SK-N-SH (cell line): ENCODE results near the gene LSP1. TPM values are rescaled to one million over a fixed set of nuclear protein-coding genes. Genes with fewer than 3 reads are reported as not detected.
"Not testable (repeated sequence)": the region's sequence is repeated elsewhere in the genome, so short reads cannot be mapped to it uniquely, and the experiment has no call there.

Source experiments
- CTCF ChIA-PET: fragments of 300-600, 350-600 bp; formaldehyde crosslinking; extraction: SDS; loops from one replicate; lab custom pipeline; 2021; lab: Yijun Ruan, JAX
- POLR2A ChIA-PET: fragments of 350-600 bp; sonication (Branson Sonifier 250); formaldehyde crosslinking; extraction: SDS; loops from one replicate; lab custom pipeline; 2020; ENCODE audit warnings: antibody characterized with exemption, inconsistent platforms; lab: Yijun Ruan, JAX
- DNase-seq: peaks from one replicate; pipeline ENCODE4 v3.0.0; 2012
- H2AFZ ChIP-seq: fragments of 200-600 bp; sonication (generic); 2 replicates; pipeline ENCODE4 v1.8.1; 2016; ENCODE audit warnings: antibody characterized with exemption, mild to moderate bottlenecking, low read depth
- H3F3A ChIP-seq: fragments of 200-600 bp; sonication (generic); replicated peaks from 2 replicates; pipeline ENCODE3; 2016; ENCODE audit warnings: antibody characterized with exemption, mild to moderate bottlenecking; ENCODE audit not compliant: insufficient read depth
- H3K27ac ChIP-seq, 2 experiments: fragments of 200-500 bp in 1 of 2; fragments of 200-600 bp in 1 of 2; sonication (Bioruptor generic) in 1 of 2; sonication (generic), shearing (Covaris generic) in 1 of 2; 2 replicates each; pipeline versions ENCODE4 v1.5.1 to v1.6.1; 2014 to 2016; ENCODE audit warnings: low read depth in 2 of 2, inconsistent platforms in 1 of 2, low read length in 1 of 2, mild to moderate bottlenecking in 1 of 2, mixed read lengths in 1 of 2
- H3K27me3 ChIP-seq: fragments of 200-600 bp; sonication (generic), shearing (Covaris generic); 2 replicates; pipeline ENCODE4 v1.6.1; 2016; ENCODE audit warnings: mixed run types; ENCODE audit not compliant: insufficient read depth
- H3K36me3 ChIP-seq, 2 experiments: fragments of 200-500 bp in 1 of 2; fragments of 200-600 bp in 1 of 2; sonication (Bioruptor generic) in 1 of 2; sonication (generic) in 1 of 2; replicated peaks in 1 of 2; 2 replicates each; pipeline versions ENCODE3 to v1.5.1; 2014 to 2016; ENCODE audit warnings: low read length in 1 of 2, mild to moderate bottlenecking in 1 of 2; ENCODE audit not compliant: insufficient read depth in 2 of 2, control insufficient read depth in 1 of 2
- H3K4me1 ChIP-seq, 2 experiments: fragments of 200-500 bp in 1 of 2; fragments of 200-600 bp in 1 of 2; sonication (Bioruptor generic) in 1 of 2; sonication (generic), shearing (Covaris generic) in 1 of 2; 2 replicates each; pipeline versions ENCODE4 v1.5.1 to v1.6.1; 2014 to 2016; ENCODE audit warnings: low read depth in 1 of 2, low read length in 1 of 2, mixed run types in 1 of 2; ENCODE audit not compliant: insufficient read depth in 2 of 2, control insufficient read depth in 1 of 2
- H3K4me2 ChIP-seq: fragments of 200-600 bp; sonication (generic), shearing (Covaris generic); 2 replicates; pipeline ENCODE4 v1.6.1; 2017; ENCODE audit warnings: mixed run types
- H3K4me3 ChIP-seq, 2 experiments: fragments of 200-500 bp in 1 of 2; fragments of 200-600 bp in 1 of 2; sonication (Bioruptor generic) in 1 of 2; sonication (generic), shearing (Covaris generic) in 1 of 2; 2 replicates each; pipeline versions ENCODE4 v1.5.1 to v1.8.1; 2014 to 2016; ENCODE audit warnings: low read depth in 2 of 2, inconsistent platforms in 1 of 2, low read length in 1 of 2, mild to moderate bottlenecking in 1 of 2, mixed read lengths in 1 of 2, moderate library complexity in 1 of 2
- H3K79me2 ChIP-seq: fragments of 200-600 bp; sonication (generic); 2 replicates; pipeline ENCODE4 v1.8.1; 2017; ENCODE audit warnings: mild to moderate bottlenecking; ENCODE audit not compliant: insufficient read depth
- H3K9ac ChIP-seq: fragments of 200-600 bp; sonication (generic); 2 replicates; pipeline ENCODE4 v1.6.1; 2017; ENCODE audit warnings: mixed run types
- H3K9me2 ChIP-seq: fragments of 200-600 bp; sonication (generic); 2 replicates; pipeline ENCODE4 v1.6.1; 2017; ENCODE audit warnings: mixed run types
- H3K9me3 ChIP-seq: fragments of 200-600 bp; sonication (generic); 2 replicates; pipeline ENCODE4 v1.6.1; 2017; ENCODE audit warnings: mixed run types, mild to moderate bottlenecking, moderate library complexity
- H4K20me1 ChIP-seq: fragments of 200-600 bp; sonication (generic); 2 replicates; pipeline ENCODE4 v1.6.1; 2017; ENCODE audit warnings: mild to moderate bottlenecking, mixed run types; ENCODE audit not compliant: insufficient read depth
- CHD2 ChIP-seq: fragments of 150-350 bp; IDR thresholded peaks from 2 replicates; pipeline ENCODE4 v1.6.1; 2018; ENCODE audit warnings: low read length; ENCODE audit not compliant: partially characterized antibody
- ELF1 ChIP-seq: IDR thresholded peaks from 2 replicates; pipeline ENCODE4 v1.4.0; 2012
- EP300 ChIP-seq, 2 experiments: IDR thresholded peaks; 2 replicates each; pipeline versions ENCODE4 v1.4.0 to v1.6.1; 2012; ENCODE audit warnings: borderline replicate concordance in 1 of 2, low read depth in 1 of 2, low read length in 1 of 2
- GABPA ChIP-seq: IDR thresholded peaks from 2 replicates; pipeline ENCODE4 v1.4.0; 2012; ENCODE audit warnings: low read depth, mild to moderate bottlenecking
- MEF2A ChIP-seq: IDR thresholded peaks from 2 replicates; pipeline ENCODE4 v1.4.0; 2012; ENCODE audit warnings: low read depth, borderline replicate concordance
- MXI1 ChIP-seq: IDR thresholded peaks from 2 replicates; pipeline ENCODE4 v1.6.1; 2012; ENCODE audit warnings: mild to moderate bottlenecking, low read depth, low read length, improper control_type of control experiment
- NFIC ChIP-seq: IDR thresholded peaks from 2 replicates; pipeline ENCODE4 v1.4.0; 2012; ENCODE audit warnings: borderline replicate concordance
- NRF1 ChIP-seq: IDR thresholded peaks from 2 replicates; pipeline ENCODE4 v1.6.1; 2012; ENCODE audit warnings: low read depth, mild to moderate bottlenecking, low read length
- POLR2AphosphoS5 ChIP-seq: IDR thresholded peaks from 2 replicates; pipeline ENCODE4 v1.6.1; 2012; ENCODE audit warnings: low read depth, low read length
- RCOR1 ChIP-seq: fragments of 150-350 bp; IDR thresholded peaks from 2 replicates; pipeline ENCODE4 v1.6.1; 2017; ENCODE audit warnings: antibody characterized with exemption, low read length
- RFX5 ChIP-seq: IDR thresholded peaks from 2 replicates; pipeline ENCODE4 v1.6.1; 2012; ENCODE audit warnings: mild to moderate bottlenecking, improper control_type of control experiment, low read length
- RXRA ChIP-seq: IDR thresholded peaks from 2 replicates; pipeline ENCODE4 v1.4.0; 2012; ENCODE audit warnings: low read depth, mild to moderate bottlenecking, borderline replicate concordance
- TAF1 ChIP-seq: IDR thresholded peaks from 2 replicates; pipeline ENCODE4 v1.6.1; 2012; ENCODE audit warnings: low read depth, mild to moderate bottlenecking, low read length, moderate library complexity, borderline replicate concordance
- TCF12 ChIP-seq: IDR thresholded peaks from 2 replicates; pipeline ENCODE4 v1.4.0; 2012
- TEAD4 ChIP-seq: IDR thresholded peaks from 2 replicates; pipeline ENCODE4 v1.4.0; 2012; ENCODE audit warnings: mild to moderate bottlenecking, borderline replicate concordance; ENCODE audit not compliant: insufficient read depth
- ZBTB33 ChIP-seq: IDR thresholded peaks from 2 replicates; pipeline ENCODE4 v1.4.0; 2012; ENCODE audit warnings: low read depth, borderline replicate concordance
- WGBS: methylation state at CpG from one replicate; pipeline ENCODE4 v1.1.6; 2017; ENCODE audit warnings: low lambda C conversion rate; 5-methylcytosine and 5-hydroxymethylcytosine counted together
- polyA plus RNA-seq, 3 experiments: library from polyadenylated mRNA; depleted of rRNA; stranded (reverse); fragments of >200 nt; gene quantifications; 2 replicates each; pipeline ENCODE4 v1.2.3, GENCODE V29; 2012

The LSP1 gene
- polyA plus RNA-seq, 1 of the 3 experiments (the other 2 are of a cell fraction) = 0.38 TPM

- H3K36me3 ChIP-seq = no peaks in the 10 kb centered on the region
- ChIA-PET CTCF (interaction anchor here (1.3 to 2.3 kb wide), 4 partner anchors 10 to 213 kb away, joined by 3 to 14 read pairs (median 5); no protein-coding TSS in a partner anchor), POLR2A (no interaction called here)
- peak; percentile 42 for DNase-seq
- H3K9me3 ChIP-seq = no peaks in the 10 kb centered on the region
- TF ChIP-seq ELF1 (no peak), MXI1 (no peak), RCOR1 (no peak), RXRA (no peak), CHD2 (no peak)
- peaks cover 0 to 18% of the 10 kb centered on the region in 2 experiments; a peak in 1 of 4 replicates for H3K4me1 ChIP-seq
- no peak overlapping the region for H3K4me3 ChIP-seq
- no peak overlapping the region for H3K4me2 ChIP-seq
- no peaks in the 10 kb centered on the region for H4K20me1 ChIP-seq
- H3K9ac ChIP-seq = no peak overlapping the region
- H3K27me3 ChIP-seq = no peaks in the 10 kb centered on the region
- H3F3A ChIP-seq = no peaks in the 10 kb centered on the region
- no peaks in the 10 kb centered on the region for H3K9me2 ChIP-seq
- no peaks in the 10 kb centered on the region for H3K79me2 ChIP-seq
- no peak overlapping the region; a peak in 1 of 4 replicates for H3K27ac ChIP-seq
- no peak overlapping the region for H2AFZ ChIP-seq
- WGBS = 78% methylated on average over 20 of the region's 27 CpGs
Observed at GRCh38 chr11:1938343-1939005, 85.6 kb downstream of the LSP1 start.

GRCh38 chr11:1939006-1939625 lies 86.2 kb downstream of the LSP1 start:
- CTCF ChIA-PET = interaction anchor here (1.3 to 2.3 kb wide), 3 partner anchors 9 to 56 kb away, joined by 3 to 14 read pairs (median 4); no protein-coding TSS in a partner anchor

GRCh38 chr11:1939788-1940187 lies 86.9 kb downstream of the LSP1 start:
- 67% methylated on average over 1 of the region's 1 CpG for WGBS
- not testable (repeated sequence) for H3K4me2 ChIP-seq

More at GRCh38 chr11:1939006-1939625, 86.2 kb downstream of the LSP1 start:
- Histone ChIP-seq H3K36me3 (no peaks in the 10 kb centered on the region), H3K4me2 (no peak overlapping the region), H3K9ac (no peak overlapping the region), H3K27me3 (no peaks in the 10 kb centered on the region), H4K20me1 (no peaks in the 10 kb centered on the region), H3K27ac (0 out of 4 replicates have a peak overlapping the region, but pooled peaks of 1 of the 2 experiments have one; percentile 26), H3K4me3 (no peak overlapping the region), H2AFZ (no peak overlapping the region), H3F3A (peaks cover 4% of the 10 kb centered on the region), H3K9me3 (no peaks in the 10 kb centered on the region), H3K9me2 (no peaks in the 10 kb centered on the region), H3K4me1 (peaks cover 0 to 23% of the 10 kb centered on the region in 2 experiments; a peak in 1 of 4 replicates), H3K79me2 (no peaks in the 10 kb centered on the region)
- no peak for TF ChIP-seq RFX5
- TF ChIP-seq MXI1 = no peak
- TF ChIP-seq ELF1 = no peak
- TF ChIP-seq TCF12 = no peak
- TF ChIP-seq MEF2A = no peak
- TF ChIP-seq TEAD4 = no peak
- no peak for TF ChIP-seq RCOR1
- no peak for TF ChIP-seq GABPA
- no peak for TF ChIP-seq ZBTB33
- no peak for TF ChIP-seq NFIC
- no peak for TF ChIP-seq POLR2AphosphoS5
- TF ChIP-seq NRF1 = no peak
- TF ChIP-seq RXRA = no peak
- no peak for TF ChIP-seq TAF1
- no peak for TF ChIP-seq CHD2
- TF ChIP-seq EP300 (IDR thresholded peaks at IDR 0.05; ENCODE audit: borderline replicate concordance in 1 of 2, low read depth in 1 of 2, low read length in 1 of 2) = no peak
- DNase-seq = peak; percentile 84
- POLR2A ChIA-PET = no interaction called here
- 45% methylated on average over 14 of the region's 23 CpGs for WGBS

More at GRCh38 chr11:1939788-1940187, 86.9 kb downstream of the LSP1 start:
- H3K79me2 ChIP-seq, H3F3A ChIP-seq, H3K27ac ChIP-seq, H3K4me3 ChIP-seq, POLR2A ChIA-PET, H3K27me3 ChIP-seq, H3K9me3 ChIP-seq, H3K36me3 ChIP-seq, H4K20me1 ChIP-seq, H3K9me2 ChIP-seq, DNase-seq, H2AFZ ChIP-seq, CTCF ChIA-PET, H3K9ac ChIP-seq: not testable (repeated sequence)
- peaks cover 0 to 24% of the 10 kb centered on the region in 2 experiments; a peak in 1 of 4 replicates for H3K4me1 ChIP-seq
